Endothelial cell of umbilical vein (primary cell): ENCODE data around the gene TNS2.

ENCODE experiments used
- POLR2A ChIP-seq: IDR thresholded peaks from 2 replicates; pipeline ENCODE4 v1.6.1; 2012; ENCODE audit warnings: low read depth, mild to moderate bottlenecking, control low read depth, low read length
- TF ChIP-seq, protein P1 (sequence below), 2 donors: IDR thresholded peaks; 1 replicate in 1 of 2; 2 replicates in 1 of 2; pipeline ENCODE4 v1.5.1; 2011; ENCODE audit warnings: low read length in 2 of 2, mild to moderate bottlenecking in 2 of 2, moderate library complexity in 2 of 2, control low read depth in 1 of 2, inconsistent platforms in 1 of 2, low read depth in 1 of 2; ENCODE audit not compliant: insufficient read depth in 1 of 2; ENCODE audit errors: extremely low read depth in 1 of 2

DNA sequence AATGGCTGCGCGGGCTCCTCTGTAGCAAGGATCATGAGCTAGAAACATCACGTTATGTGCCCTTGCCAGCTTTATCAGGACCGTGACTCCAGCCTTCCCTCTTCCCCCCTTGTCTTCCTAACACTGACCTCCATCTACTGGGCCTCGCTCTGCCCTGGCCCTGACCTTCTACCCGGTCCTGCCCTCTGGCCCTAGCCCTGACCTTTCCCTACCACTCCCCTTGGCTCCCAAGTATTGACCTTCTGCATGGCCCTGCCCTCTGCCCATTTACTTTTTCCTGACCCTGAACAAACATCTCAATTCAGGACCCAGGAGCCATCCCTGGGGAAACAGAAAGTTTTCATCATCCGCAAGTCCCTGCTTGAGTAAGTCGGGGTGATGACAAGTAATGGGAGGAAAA, 55.4 kb downstream of the TNS2 start:
- TF ChIP-seq, protein P1, sequence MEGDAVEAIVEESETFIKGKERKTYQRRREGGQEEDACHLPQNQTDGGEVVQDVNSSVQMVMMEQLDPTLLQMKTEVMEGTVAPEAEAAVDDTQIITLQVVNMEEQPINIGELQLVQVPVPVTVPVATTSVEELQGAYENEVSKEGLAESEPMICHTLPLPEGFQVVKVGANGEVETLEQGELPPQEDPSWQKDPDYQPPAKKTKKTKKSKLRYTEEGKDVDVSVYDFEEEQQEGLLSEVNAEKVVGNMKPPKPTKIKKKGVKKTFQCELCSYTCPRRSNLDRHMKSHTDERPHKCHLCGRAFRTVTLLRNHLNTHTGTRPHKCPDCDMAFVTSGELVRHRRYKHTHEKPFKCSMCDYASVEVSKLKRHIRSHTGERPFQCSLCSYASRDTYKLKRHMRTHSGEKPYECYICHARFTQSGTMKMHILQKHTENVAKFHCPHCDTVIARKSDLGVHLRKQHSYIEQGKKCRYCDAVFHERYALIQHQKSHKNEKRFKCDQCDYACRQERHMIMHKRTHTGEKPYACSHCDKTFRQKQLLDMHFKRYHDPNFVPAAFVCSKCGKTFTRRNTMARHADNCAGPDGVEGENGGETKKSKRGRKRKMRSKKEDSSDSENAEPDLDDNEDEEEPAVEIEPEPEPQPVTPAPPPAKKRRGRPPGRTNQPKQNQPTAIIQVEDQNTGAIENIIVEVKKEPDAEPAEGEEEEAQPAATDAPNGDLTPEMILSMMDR (IDR thresholded peaks at IDR 0.05; ENCODE audit: extremely low read depth in 1 of 2, insufficient read depth in 1 of 2, low read depth in 1 of 2, low read length in 2 of 2), result no peak
- TF ChIP-seq POLR2A, result no peak
